ENCODE data around the gene ST6GALNAC3.

DNA sequence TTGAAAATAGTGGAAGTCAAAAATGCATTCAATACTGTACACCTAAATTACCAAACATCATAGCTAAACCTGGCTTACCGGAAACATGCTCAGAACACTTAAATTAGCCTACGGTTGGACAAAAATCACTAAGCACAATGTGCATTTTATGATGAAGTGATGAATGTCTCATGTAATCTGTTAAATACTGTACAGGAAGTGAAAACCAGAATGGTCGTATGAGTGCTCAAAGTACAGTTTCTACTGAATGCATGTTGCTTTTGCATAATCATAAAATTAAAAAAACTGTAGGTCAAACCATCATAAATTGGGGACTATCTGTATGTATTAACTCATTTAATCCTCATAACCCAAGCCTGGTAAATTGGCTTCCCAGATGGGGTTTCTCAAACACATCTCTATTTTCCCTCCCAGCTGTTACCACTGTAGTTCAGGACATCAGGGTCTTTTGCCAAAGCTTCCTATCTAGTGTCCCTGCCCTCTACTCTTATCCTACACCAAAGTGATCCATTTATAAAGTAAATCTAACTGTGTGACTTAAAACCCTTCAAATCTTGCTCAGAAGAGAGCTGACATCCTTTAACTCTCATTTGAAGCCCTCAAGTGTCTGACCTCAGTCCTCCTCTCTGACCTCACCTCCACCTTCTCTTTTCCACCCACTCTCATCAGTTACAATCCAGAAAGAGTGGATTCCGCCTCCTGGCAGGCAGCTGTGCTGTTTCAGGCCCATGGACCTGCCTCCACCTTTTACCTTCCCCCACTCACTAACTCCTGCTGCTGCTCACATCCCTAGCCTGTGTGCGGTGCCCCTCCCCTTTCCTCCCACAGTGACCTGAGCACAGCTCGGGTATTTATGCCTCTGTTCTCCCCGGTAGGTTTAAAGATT is 436.4 kb downstream of the ST6GALNAC3 start:
- no peak for TF ChIP-seq POLR2A (IDR thresholded peaks at IDR 0.05; ENCODE audit: low read depth, low read length)
- TF ChIP-seq TAF1 (IDR thresholded peaks at IDR 0.05; ENCODE audit: borderline replicate concordance, low read depth, low read length), result no peak
